Measurements from ENCODE around the gene DNAH7.

DNA sequence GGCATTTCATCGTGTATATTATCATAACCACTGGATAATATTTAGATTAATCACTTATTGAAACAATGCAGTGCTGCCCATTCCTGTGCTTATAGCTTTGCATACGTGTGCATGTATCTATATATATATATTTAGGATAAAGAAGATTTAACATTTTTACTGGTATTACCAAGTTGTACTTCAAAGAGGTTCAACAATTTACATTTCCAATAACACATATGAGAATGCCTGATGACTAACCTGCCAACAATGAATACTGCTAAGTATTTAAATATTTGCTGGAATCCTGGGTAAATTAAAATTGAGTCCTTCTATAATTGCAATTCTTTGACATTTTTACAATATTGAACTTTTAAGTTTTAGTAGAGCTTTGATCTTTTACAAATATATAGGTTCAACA lies 300.2 kb downstream of the DNAH7 start:
- TF ChIP-seq, protein P1, sequence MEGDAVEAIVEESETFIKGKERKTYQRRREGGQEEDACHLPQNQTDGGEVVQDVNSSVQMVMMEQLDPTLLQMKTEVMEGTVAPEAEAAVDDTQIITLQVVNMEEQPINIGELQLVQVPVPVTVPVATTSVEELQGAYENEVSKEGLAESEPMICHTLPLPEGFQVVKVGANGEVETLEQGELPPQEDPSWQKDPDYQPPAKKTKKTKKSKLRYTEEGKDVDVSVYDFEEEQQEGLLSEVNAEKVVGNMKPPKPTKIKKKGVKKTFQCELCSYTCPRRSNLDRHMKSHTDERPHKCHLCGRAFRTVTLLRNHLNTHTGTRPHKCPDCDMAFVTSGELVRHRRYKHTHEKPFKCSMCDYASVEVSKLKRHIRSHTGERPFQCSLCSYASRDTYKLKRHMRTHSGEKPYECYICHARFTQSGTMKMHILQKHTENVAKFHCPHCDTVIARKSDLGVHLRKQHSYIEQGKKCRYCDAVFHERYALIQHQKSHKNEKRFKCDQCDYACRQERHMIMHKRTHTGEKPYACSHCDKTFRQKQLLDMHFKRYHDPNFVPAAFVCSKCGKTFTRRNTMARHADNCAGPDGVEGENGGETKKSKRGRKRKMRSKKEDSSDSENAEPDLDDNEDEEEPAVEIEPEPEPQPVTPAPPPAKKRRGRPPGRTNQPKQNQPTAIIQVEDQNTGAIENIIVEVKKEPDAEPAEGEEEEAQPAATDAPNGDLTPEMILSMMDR (IDR thresholded peaks at IDR 0.05), result no peak
- TF ChIP-seq ZFX (IDR thresholded peaks at IDR 0.05; ENCODE audit: borderline replicate concordance), result no peak
